SU-DHL-6 (cell line): ENCODE measurements around the gene CCR2.

Experiments
- H2AFZ ChIP-seq: fragments of 200-600 bp; sonication (generic); 2 replicates; pipeline ENCODE4 v1.6.1; 2014; ENCODE audit warnings: low read depth, mild to moderate bottlenecking, moderate library complexity, mixed read lengths, antibody characterized with exemption, low read length; ENCODE audit not compliant: severe bottlenecking
- H3F3A ChIP-seq: fragments of 200-600 bp; shearing (Covaris generic); 2 replicates; pipeline ENCODE4 v1.6.0; 2016; ENCODE audit warnings: antibody characterized with exemption, mild to moderate bottlenecking; ENCODE audit not compliant: insufficient read depth
- H3K27ac ChIP-seq: fragments of 200-600 bp; sonication (generic); 2 replicates; pipeline ENCODE4 v1.5.1; 2016; ENCODE audit warnings: low read depth, mild to moderate bottlenecking, low read length, moderate library complexity, mixed read lengths
- H3K27me3 ChIP-seq: fragments of 200-600 bp; sonication (generic), shearing (Covaris generic); 2 replicates; pipeline ENCODE4 v1.6.0; 2014; ENCODE audit warnings: mild to moderate bottlenecking, low read length
- H3K36me3 ChIP-seq: fragments of 200-600 bp; sonication (generic); 2 replicates; pipeline ENCODE4 v1.6.1; 2014; ENCODE audit warnings: mild to moderate bottlenecking, low read length, mixed read lengths
- H3K4me2 ChIP-seq: fragments of 300-600, 200-600 bp; shearing (Covaris generic), sonication (generic); 2 replicates; pipeline ENCODE4 v1.6.0; 2014; ENCODE audit warnings: low read length, low read depth, mild to moderate bottlenecking; ENCODE audit not compliant: poor library complexity, severe bottlenecking
- H3K4me3 ChIP-seq: fragments of 200-600 bp; sonication (generic); 2 replicates; pipeline ENCODE4 v1.5.1; 2014; ENCODE audit warnings: antibody characterized with exemption, low read length, mild to moderate bottlenecking, mixed read lengths; ENCODE audit not compliant: insufficient read depth, poor library complexity, severe bottlenecking
- H3K79me2 ChIP-seq: fragments of 200-600 bp; sonication (generic); 2 replicates; pipeline ENCODE4 v1.6.1; 2014; ENCODE audit warnings: mild to moderate bottlenecking, low read length, moderate library complexity; ENCODE audit not compliant: insufficient read depth
- H3K9ac ChIP-seq: fragments of 200-600 bp; sonication (generic); 2 replicates; pipeline ENCODE4 v1.7.0; 2014; ENCODE audit warnings: mild to moderate bottlenecking, low read length
- H3K9me2 ChIP-seq: fragments of 200-600 bp; sonication (generic); replicated peaks from 2 replicates; pipeline ENCODE4 v1.6.1; 2014; ENCODE audit warnings: low read length; ENCODE audit not compliant: insufficient read depth
- H3K9me3 ChIP-seq: fragments of 200-600 bp; sonication (generic); 2 replicates; pipeline ENCODE4 v1.6.1; 2014; ENCODE audit warnings: low read length, mixed read lengths; ENCODE audit not compliant: insufficient read depth
- H4K20me1 ChIP-seq: fragments of 200-600 bp; sonication (generic); 2 replicates; pipeline ENCODE4 v1.6.1; 2014; ENCODE audit warnings: low read depth, mild to moderate bottlenecking, antibody characterized with exemption, low read length, moderate library complexity, mixed read lengths
- CTCF ChIP-seq: fragments of 200-600 bp; sonication (generic); IDR thresholded peaks from one replicate; pipeline ENCODE4 v1.5.1; 2017; ENCODE audit warnings: antibody characterized with exemption, mild to moderate bottlenecking, low read length, moderate library complexity; ENCODE audit not compliant: insufficient read depth, poor library complexity, severe bottlenecking
- EZH2phosphoT487 ChIP-seq: fragments of 200-600 bp; sonication (generic), shearing (Covaris generic); conservative IDR thresholded peaks from 2 replicates; pipeline ENCODE4 v1.6.1; 2018; ENCODE audit warnings: mild to moderate bottlenecking, antibody characterized with exemption, low read length, moderate library complexity, mixed read lengths

The CCR2 gene

DNA sequence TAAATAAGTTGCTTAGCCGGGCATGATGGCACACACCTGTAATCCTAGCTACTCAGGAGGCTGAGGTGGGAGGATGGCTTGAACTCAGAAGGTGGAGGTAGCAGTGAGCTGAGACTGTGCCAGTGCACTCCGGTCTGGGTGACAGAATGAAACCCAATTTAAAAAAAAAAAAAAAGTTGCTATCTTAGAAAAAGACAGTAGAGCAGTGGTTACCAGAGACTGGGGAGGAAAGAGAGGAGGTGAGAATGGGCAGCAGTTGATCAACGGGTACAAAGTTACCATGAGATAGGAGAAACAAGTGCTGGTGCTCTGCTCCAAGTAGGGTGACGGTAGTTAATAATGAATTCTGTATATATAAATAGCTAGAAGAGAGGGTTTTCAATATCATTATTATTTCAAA lies 821 bp upstream of the CCR2 start:
- Histone ChIP-seq H3F3A (no peaks in the 10 kb centered on the region), H3K27me3 (no peaks in the 10 kb centered on the region), H2AFZ (no peak overlapping the region), H4K20me1 (no peaks in the 10 kb centered on the region), H3K9ac (no peak overlapping the region), H3K4me2 (no peak overlapping the region), H3K9me2 (no peaks in the 10 kb centered on the region), H3K4me3 (no peak overlapping the region), H3K9me3 (no peaks in the 10 kb centered on the region), H3K36me3 (no peaks in the 10 kb centered on the region), H3K79me2 (no peaks in the 10 kb centered on the region), H3K27ac (no peak overlapping the region)
- no peak for TF ChIP-seq CTCF
- no peak for TF ChIP-seq EZH2phosphoT487

GRCh38 chr3:46354478-46354877 lies 567 bp downstream of the CCR2 start:
- TF ChIP-seq EZH2phosphoT487 (no peak), CTCF (no peak)
- Histone ChIP-seq H3K4me2 (no peak overlapping the region), H3K27ac (no peak overlapping the region), H3K9me3 (no peaks in the 10 kb centered on the region), H3K36me3 (no peaks in the 10 kb centered on the region), H4K20me1 (no peaks in the 10 kb centered on the region), H3K9ac (no peak overlapping the region), H3K79me2 (no peaks in the 10 kb centered on the region), H3K27me3 (no peaks in the 10 kb centered on the region), H3F3A (no peaks in the 10 kb centered on the region), H2AFZ (no peak overlapping the region), H3K4me3 (no peak overlapping the region), H3K9me2 (no peaks in the 10 kb centered on the region)

DNA sequence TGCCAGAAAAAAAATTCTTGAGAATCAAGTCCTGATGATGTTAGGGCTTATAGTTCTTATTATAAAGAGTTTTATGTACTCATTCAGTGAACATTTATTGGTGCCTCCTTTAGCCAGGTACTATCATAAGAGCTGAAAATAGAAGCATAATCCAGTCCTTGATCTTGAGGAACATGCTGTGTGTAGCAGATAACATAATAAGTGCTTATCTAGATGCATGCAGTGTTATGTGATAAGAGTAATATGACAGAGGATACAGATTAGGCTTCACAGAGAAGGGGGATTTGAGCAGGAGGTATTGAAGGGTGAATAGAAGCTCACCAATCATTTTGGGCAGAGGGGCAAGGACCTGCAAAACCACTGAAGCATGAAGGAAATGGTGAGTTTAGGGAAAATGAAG lies 1.1 kb downstream of the CCR2 start:
- Histone ChIP-seq H3K79me2 (no peaks in the 10 kb centered on the region), H4K20me1 (no peaks in the 10 kb centered on the region), H3K9me2 (no peaks in the 10 kb centered on the region), H3K27ac (no peak overlapping the region), H3K4me2 (no peak overlapping the region), H3K36me3 (no peaks in the 10 kb centered on the region), H3K9ac (no peak overlapping the region), H2AFZ (no peak overlapping the region), H3K9me3 (no peaks in the 10 kb centered on the region), H3K4me3 (no peak overlapping the region), H3F3A (no peaks in the 10 kb centered on the region), H3K27me3 (no peaks in the 10 kb centered on the region)
- TF ChIP-seq EZH2phosphoT487 = no peak
- TF ChIP-seq CTCF = no peak

GRCh38 chr3:46356276-46356675 lies 2.4 kb downstream of the CCR2 start:
- Histone ChIP-seq H3K27me3 (no peaks in the 10 kb centered on the region), H3K79me2 (no peaks in the 10 kb centered on the region), H3K27ac (no peak overlapping the region), H3K4me2 (no peak overlapping the region), H3K36me3 (no peaks in the 10 kb centered on the region), H3K9me3 (no peaks in the 10 kb centered on the region), H3K9ac (no peak overlapping the region), H4K20me1 (no peaks in the 10 kb centered on the region), H2AFZ (no peak overlapping the region), H3K4me3 (no peak overlapping the region), H3K9me2 (no peaks in the 10 kb centered on the region), H3F3A (no peaks in the 10 kb centered on the region)
- TF ChIP-seq EZH2phosphoT487 (no peak), CTCF (no peak)
